ENCODE data around the gene SDK1.

The SDK1 gene

DNA sequence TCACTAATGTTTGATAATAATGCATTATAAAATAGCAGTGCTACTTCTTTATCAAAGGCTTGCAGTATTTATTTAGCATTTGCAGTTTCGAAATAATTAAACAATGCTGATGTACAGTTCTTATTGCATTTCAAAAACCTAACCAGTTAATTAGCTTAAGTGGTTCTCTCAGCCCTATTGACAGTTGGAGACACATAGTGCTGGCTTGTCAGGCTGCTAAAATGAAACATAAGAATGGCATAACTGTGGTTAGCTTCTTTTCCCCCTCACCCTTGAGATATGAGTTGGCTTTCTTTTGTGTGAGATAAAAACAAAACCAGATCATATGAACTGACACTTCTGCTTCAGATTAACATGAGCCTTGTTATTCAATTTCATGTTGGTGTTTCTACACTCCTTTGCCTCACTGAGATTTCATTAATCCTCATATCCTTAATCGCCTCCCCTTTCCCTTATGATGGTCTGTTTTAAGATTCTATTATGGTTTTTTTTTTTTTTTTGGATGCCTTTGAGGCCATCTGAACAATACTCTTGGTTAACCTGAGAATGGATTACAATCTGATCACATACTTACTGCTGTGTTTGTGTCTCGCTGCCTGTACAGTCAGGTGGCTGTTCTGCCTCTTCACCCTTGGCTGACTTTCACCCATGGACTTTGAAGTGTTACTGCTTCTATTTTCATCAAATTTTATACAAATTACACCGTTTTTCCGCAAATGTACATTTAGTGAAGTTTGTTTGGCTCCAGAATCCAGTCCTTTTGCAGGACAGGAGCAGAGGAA is 108.0 kb downstream of the SDK1 start:
- peak; percentile 66 for DNase-seq (ENCODE audit: low spot score)

- no peak for DNase-seq (ENCODE audit: low spot score)
Observed at GRCh38 chr7:3412871-3413270, 111.8 kb downstream of the SDK1 start.

- DNase-seq (ENCODE audit: low spot score): no peak
Observed at GRCh38 chr7:3415861-3416312, 114.8 kb downstream of the SDK1 start.

GRCh38 chr7:3416453-3416852 is 115.4 kb downstream of the SDK1 start:
- no peak for DNase-seq (ENCODE audit: low spot score)

GRCh38 chr7:3425087-3425486 is 124.0 kb downstream of the SDK1 start:
- no peak for DNase-seq (ENCODE audit: low spot score)

DNA sequence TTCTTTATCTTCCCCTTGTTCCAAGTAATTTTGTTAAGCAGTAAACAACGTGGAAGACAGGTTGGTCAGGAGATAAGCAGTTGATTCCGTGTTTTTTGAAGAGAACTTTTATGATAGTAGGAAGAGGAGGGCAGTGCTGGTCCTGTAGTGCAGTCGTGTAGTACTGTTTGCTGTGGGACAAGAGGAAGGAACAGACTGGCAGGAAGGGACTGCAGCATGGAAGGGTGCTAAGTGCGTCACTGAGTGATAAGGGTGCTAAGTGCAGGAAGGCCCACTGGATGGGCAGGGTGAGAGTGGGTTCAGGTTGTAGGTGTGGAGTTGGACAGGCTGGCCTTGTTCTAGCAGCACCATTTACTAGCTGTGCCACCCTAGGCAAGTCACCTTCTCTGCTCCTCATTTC is 125.0 kb downstream of the SDK1 start:
- DNase-seq (ENCODE audit: low spot score): no peak

- no peak for DNase-seq (ENCODE audit: low spot score)
Observed at GRCh38 chr7:3427957-3428356, 126.9 kb downstream of the SDK1 start.

DNA sequence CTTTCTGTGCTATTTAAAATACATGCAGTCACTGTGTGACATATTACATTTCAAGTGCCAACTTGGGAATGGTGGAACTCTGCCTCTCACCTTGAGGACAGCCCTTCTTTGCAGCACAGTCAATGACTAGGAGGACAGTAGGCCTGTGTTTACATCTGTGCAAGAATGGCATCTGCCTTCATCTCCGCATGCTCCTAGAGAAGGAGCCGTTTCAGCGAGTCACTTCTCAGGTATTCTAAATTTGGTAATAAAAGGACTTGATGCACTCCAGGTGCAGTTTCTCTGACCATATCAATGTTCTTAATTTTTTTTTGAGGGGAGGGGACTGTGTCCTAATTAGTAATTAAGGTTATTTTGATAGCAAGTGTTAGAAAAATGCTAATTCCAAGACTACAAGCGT is 128.9 kb downstream of the SDK1 start:
- DNase-seq (ENCODE audit: low spot score): no peak

- DNase-seq (ENCODE audit: low spot score): no peak
Observed at GRCh38 chr7:3430588-3430987, 129.5 kb downstream of the SDK1 start.

GRCh38 chr7:3431306-3431705 is 130.3 kb downstream of the SDK1 start:
- no peak for DNase-seq (ENCODE audit: low spot score)

- no peak for DNase-seq (ENCODE audit: low spot score)
Observed at GRCh38 chr7:3432911-3433310, 131.9 kb downstream of the SDK1 start.

DNA sequence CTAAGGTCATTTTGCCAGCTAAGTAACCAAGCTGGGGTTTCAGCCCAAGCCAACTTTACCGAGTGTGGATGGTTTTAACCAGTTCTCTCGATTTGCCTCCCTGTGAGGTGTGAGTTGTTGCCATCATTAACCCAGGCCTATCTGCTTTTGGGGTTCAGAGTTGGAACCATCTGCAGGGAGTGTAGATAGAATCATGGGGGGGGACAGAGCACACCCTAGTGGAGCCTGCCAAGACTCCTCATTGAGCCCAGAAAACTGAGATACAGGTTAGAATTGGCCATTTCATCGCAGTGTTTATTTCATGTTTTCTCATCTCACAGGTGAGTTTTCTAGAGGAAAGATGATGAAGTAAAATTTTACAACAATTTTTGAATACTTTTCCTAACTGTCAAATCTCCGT is 133.6 kb downstream of the SDK1 start:
- DNase-seq (ENCODE audit: low spot score): no peak

GRCh38 chr7:3436112-3436511 is 135.1 kb downstream of the SDK1 start:
- DNase-seq (ENCODE audit: low spot score): no peak

GRCh38 chr7:3436746-3437145 is 135.7 kb downstream of the SDK1 start:
- no peak for DNase-seq (ENCODE audit: low spot score)

- no peak for DNase-seq (ENCODE audit: low spot score)
Observed at GRCh38 chr7:3437467-3437866, 136.4 kb downstream of the SDK1 start.

- no peak for DNase-seq (ENCODE audit: low spot score)
Observed at GRCh38 chr7:3438352-3438751, 137.3 kb downstream of the SDK1 start.

DNA sequence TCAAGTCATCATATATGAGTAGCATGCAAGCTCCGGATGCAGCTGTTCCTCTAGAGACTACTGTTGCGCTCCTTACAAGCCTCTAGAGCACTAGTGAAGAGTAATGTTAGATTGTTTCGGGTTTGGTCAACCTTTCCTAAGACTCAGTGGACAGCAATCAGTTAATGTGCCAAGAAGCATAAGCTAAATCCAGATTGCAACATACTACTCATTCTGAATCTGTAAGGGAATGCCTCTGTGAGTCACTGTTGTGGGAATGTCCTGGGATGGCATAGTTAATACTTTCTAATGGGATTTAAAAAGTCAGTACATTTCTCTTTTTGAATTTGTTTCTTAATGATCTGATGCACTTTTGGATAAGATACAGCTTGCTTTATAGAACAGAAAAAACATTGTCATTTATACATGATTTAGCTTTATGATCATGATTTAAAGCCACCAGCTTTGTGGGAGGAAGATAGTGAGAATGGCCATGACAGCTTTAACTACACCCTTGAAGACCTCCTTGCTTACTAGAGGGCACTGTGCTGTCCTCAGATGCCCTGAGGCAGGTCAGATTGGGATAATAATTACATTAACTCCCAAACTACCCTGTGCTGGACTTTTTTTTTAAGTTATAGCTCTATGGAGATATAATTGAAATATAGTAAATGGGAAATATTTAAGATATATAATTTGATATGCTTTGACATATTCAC is 138.4 kb downstream of the SDK1 start:
- no peak for DNase-seq (ENCODE audit: low spot score)

DNA sequence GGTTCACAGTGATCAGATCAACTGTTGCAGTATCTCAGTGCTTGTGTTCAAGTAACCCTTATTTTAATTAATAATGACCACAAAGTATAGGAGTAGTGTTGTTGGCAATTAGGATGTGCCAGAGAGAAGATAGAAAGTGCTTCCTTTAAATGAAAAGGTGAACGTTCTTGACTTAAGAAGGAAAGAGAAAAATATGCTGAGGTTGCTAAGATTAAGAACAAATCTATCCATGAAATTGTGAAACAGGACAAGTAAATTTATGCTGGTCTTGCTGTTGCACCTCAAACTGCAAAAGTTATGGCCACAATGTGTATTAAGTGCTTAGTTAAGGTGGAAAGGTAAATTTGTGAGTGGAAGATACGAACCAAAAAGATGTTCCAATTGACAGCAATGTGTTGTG is 139.5 kb downstream of the SDK1 start:
- DNase-seq (ENCODE audit: low spot score): no peak

GRCh38 chr7:3443716-3444115 is 142.7 kb downstream of the SDK1 start:
- no peak for DNase-seq (ENCODE audit: low spot score)

- no peak for DNase-seq (ENCODE audit: low spot score)
Observed at GRCh38 chr7:3446786-3447185, 145.7 kb downstream of the SDK1 start.

DNA sequence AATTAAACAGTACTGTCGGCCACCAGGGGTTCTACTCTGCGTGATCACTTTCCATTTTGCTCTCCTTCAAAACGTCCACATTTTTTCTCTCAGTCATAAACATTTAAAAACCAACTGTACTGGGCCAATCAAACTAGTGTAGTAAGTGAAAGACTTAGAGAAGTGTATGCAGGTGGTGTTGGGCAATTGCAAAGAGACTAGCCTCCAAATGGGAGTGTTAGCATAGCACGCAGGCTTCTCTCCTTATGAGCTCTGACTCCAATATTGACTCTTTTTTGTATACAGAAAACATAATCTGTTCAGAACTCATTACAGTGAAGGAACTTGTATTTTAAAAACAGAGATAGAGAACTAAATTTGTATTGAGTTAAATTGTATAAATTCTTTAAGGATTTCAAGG is 150.6 kb downstream of the SDK1 start:
- DNase-seq (ENCODE audit: low spot score): no peak

DNA sequence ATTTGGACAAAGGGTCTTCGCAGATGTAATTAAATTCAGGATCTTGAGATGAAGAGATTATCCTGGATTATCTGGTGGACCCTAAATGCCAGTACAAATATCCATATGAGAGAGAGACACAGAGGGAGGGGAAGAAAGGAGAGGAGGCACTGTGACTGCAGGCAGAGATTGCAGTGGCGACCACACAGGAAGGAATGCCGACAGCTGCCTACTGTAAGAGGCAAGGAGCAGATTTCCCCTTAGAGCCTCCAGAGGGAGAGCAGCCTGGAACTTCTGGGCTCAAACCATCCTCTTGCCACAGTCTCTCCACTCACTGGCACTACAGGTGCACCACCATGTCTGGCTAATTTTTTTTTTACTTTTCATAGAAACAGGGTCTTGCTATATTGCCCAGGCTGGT is 152.3 kb downstream of the SDK1 start:
- DNase-seq (ENCODE audit: low spot score): no peak

DNA sequence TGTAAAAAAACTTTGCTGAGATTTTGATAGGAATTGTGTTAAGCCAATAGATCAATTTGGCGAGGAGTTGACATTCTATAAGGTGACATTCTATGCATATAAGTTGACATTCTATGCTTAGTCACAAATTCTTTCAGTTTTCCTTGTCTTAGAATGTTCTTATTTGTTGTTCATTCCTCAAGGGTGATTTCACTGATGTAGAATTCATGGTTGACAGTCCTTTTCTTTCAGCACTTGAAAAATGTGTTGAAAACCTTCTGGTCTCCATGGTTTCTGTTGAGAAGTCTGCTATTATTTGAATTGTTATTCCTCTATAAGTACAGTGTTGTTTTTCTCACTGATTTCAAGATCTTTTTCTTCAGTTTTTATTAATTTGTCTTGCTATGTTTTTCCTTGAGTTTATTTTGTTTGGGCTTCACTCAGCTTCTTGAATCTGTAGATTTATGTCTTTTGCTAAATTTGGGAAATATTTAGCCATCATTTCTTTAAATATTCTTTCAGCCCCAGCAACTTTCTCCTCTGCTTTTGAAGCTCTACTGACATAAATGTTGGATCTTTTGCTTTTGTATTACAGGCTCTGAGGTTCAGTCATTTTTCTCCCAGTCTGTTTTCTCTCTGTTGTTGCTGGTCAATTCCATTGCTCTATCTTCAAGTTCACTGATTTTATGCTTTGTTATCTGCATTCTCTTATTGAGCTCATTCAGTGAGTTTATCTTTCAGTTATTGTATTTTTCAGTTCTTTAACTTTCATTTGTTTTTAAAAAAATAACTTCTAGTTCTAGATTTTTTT is 154.9 kb downstream of the SDK1 start:
- DNase-seq (ENCODE audit: low spot score): no peak
